K562 (cell line): ENCODE data around the gene GLYATL3. TPM values are rescaled to one million over a fixed set of nuclear protein-coding genes. Genes with fewer than 3 reads are reported as not detected.

ENCODE experiments used
- ATAC-seq: fragments of 200-7000 bp; cut with Tn5 transposase; 3 replicates; pipeline ENCODE4 v1.9.1; 2020; ENCODE audit warnings: moderate library complexity
- BruUV-seq: library from RNA; stranded (reverse); fragments of 400-500 nt; replicated peaks from 2 replicates; lab custom pipeline; 2021; lab: Mats Ljungman, UMichigan
- CTCF ChIA-PET: fragments of 300-600 bp; formaldehyde crosslinking; extraction: SDS; loops from one replicate; lab custom pipeline; 2021; ENCODE audit warnings: low intra/inter-chr PET ratio; lab: Yijun Ruan, JAX
- POLR2A ChIA-PET: fragments of 300-600, 350-650 bp; sonication (Branson Sonifier 250); formaldehyde crosslinking; extraction: SDS; loops from one replicate; lab custom pipeline; 2021; ENCODE audit warnings: antibody characterized with exemption, inconsistent platforms; lab: Yijun Ruan, JAX
- DNase-seq, 4 experiments: peaks; one replicate each; pipeline versions ENCODE4 v3.0.0 to v3.0.0-alpha.2; 2011 to 2018; ENCODE audit warnings: low spot score in 3 of 4, mixed read lengths in 3 of 4; ENCODE audit errors: extremely low read depth in 1 of 4
- FAIRE-seq: peaks from 2 replicates; lab custom pipeline; 2011; peaks lifted over from hg19 to GRCh38; lab: Jason Lieb, UNC
- H2AFZ ChIP-seq: 2 replicates; pipeline ENCODE4 v1.6.0; 2011; ENCODE audit warnings: low read depth, low read length, control low read depth, inconsistent platforms
- H3K27ac ChIP-seq: fragments of 200-600 bp; 3 replicates; pipeline ENCODE4 v1.8.0; 2011; ENCODE audit warnings: low read depth, mild to moderate bottlenecking, control low read depth, inconsistent platforms, low read length, moderate library complexity, mixed read lengths; ENCODE audit errors: extremely low read depth
- H3K27me3 ChIP-seq, 2 experiments: fragments of 300-600 bp in 1 of 2; 2 replicates in 1 of 2; 3 replicates in 1 of 2; pipeline versions ENCODE4 v1.6.0 to v1.8.0; 2011; ENCODE audit warnings: inconsistent platforms in 2 of 2, low read length in 2 of 2, mild to moderate bottlenecking in 1 of 2, mixed read lengths in 1 of 2, moderate library complexity in 1 of 2; ENCODE audit not compliant: control insufficient read depth in 2 of 2, insufficient read depth in 2 of 2
- H3K36me3 ChIP-seq: fragments of 300-600 bp; 3 replicates; pipeline ENCODE4 v1.8.0; 2011; ENCODE audit warnings: mild to moderate bottlenecking, low read length, inconsistent platforms; ENCODE audit not compliant: control insufficient read depth, insufficient read depth
- H3K4me1 ChIP-seq, 2 experiments: fragments of 200-600 bp in 1 of 2; replicated peaks in 1 of 2; 2 replicates in 1 of 2; 3 replicates in 1 of 2; pipeline versions ENCODE4 v1.5.1 to v1.8.0; 2011; ENCODE audit warnings: inconsistent platforms in 2 of 2, low read length in 2 of 2, mild to moderate bottlenecking in 1 of 2, mixed read lengths in 1 of 2, moderate library complexity in 1 of 2; ENCODE audit not compliant: control insufficient read depth in 2 of 2, insufficient read depth in 2 of 2
- H3K4me2 ChIP-seq: 2 replicates; pipeline ENCODE4 v1.6.1; 2011; ENCODE audit warnings: low read length, control low read depth, inconsistent platforms, mixed read lengths; ENCODE audit not compliant: insufficient read depth
- H3K4me3 ChIP-seq: fragments of 200-600 bp; sonication (generic), shearing (Covaris generic); 2 replicates; pipeline ENCODE4 v1.5.1; 2016; ENCODE audit warnings: control low read depth, inconsistent platforms
- H3K79me2 ChIP-seq: fragments of 200-600 bp; 3 replicates; pipeline ENCODE4 v1.8.0; 2011; ENCODE audit warnings: low read length, inconsistent platforms; ENCODE audit not compliant: control insufficient read depth, insufficient read depth
- H3K9ac ChIP-seq, 2 experiments: 2 replicates each; pipeline versions ENCODE4 v1.6.0 to v1.6.1; 2011; ENCODE audit warnings: low read depth in 2 of 2, low read length in 2 of 2, control low read depth in 1 of 2, inconsistent platforms in 1 of 2, mild to moderate bottlenecking in 1 of 2, mixed read lengths in 1 of 2; ENCODE audit not compliant: insufficient read depth in 1 of 2
- H3K9me1 ChIP-seq: one replicate; pipeline ENCODE4 v1.6.0; 2011; ENCODE audit warnings: inconsistent platforms, mild to moderate bottlenecking, low read length, moderate library complexity; ENCODE audit not compliant: control insufficient read depth, insufficient read depth
- H3K9me3 ChIP-seq: replicated peaks from 2 replicates; pipeline ENCODE4 v1.5.1; 2011; ENCODE audit warnings: low read depth, low read length, inconsistent platforms; ENCODE audit not compliant: control insufficient read depth, insufficient read depth
- H4K20me1 ChIP-seq: replicated peaks from 2 replicates; pipeline ENCODE4 v1.6.1; 2011; ENCODE audit warnings: low read length, inconsistent platforms, mixed read lengths; ENCODE audit not compliant: control insufficient read depth, insufficient read depth
- BCL6 ChIP-seq: fragments of 250-450 bp; sonication (Bioruptor Pico); IDR thresholded peaks from 2 replicates; pipeline ENCODE4 v1.4.0; 2020
- CBX2 ChIP-seq: fragments of 200-600 bp; sonication (generic); IDR thresholded peaks from one replicate; pipeline ENCODE4 v1.6.1; 2012; ENCODE audit warnings: mild to moderate bottlenecking, low read length, inconsistent platforms; ENCODE audit not compliant: insufficient read depth, poor library complexity, severe bottlenecking
- ETS1 ChIP-seq: conservative IDR thresholded peaks from 2 replicates; pipeline ENCODE4 v1.6.1; 2011; ENCODE audit warnings: low read depth, mild to moderate bottlenecking, low read length; ENCODE audit not compliant: control insufficient read depth
- HOXB6 ChIP-seq: fragments of 250-450 bp; sonication (Bioruptor Pico); IDR thresholded peaks from 2 replicates; pipeline ENCODE4 v1.5.1; 2022; ENCODE audit warnings: mild to moderate bottlenecking, borderline replicate concordance
- POLR3G ChIP-seq: IDR thresholded peaks from 2 replicates; pipeline ENCODE4 v1.6.1; 2011; ENCODE audit not compliant: insufficient read length, insufficient replicate concordance; ENCODE audit errors: extremely low read depth
- RB1 ChIP-seq: fragments of 450-650 bp; IDR thresholded peaks from 2 replicates; pipeline ENCODE4 v1.6.1; 2017; ENCODE audit warnings: low read depth, mild to moderate bottlenecking
- RCOR1 ChIP-seq, 2 experiments: IDR thresholded peaks; 2 replicates each; pipeline ENCODE4 v1.6.1; 2012; ENCODE audit warnings: low read depth in 2 of 2, low read length in 2 of 2, borderline replicate concordance in 1 of 2, improper control_type of control experiment in 1 of 2
- SAP30 ChIP-seq: fragments of 200-600 bp; sonication (generic); IDR thresholded peaks from 2 replicates; pipeline ENCODE4 v1.6.1; 2012; ENCODE audit warnings: borderline replicate concordance, low read depth, mild to moderate bottlenecking, moderate library complexity, low read length, control low read depth, inconsistent platforms; ENCODE audit not compliant: insufficient read depth, poor library complexity, severe bottlenecking
- THRA ChIP-seq: fragments of 450-650 bp; IDR thresholded peaks from 2 replicates; pipeline ENCODE4 v1.6.1; 2017; ENCODE audit warnings: mild to moderate bottlenecking, moderate library complexity
- ZNF277 ChIP-seq: fragments of 250-450 bp; sonication (Bioruptor Pico); IDR thresholded peaks from 2 replicates; pipeline ENCODE4 v1.8.0; 2022; ENCODE audit warnings: inconsistent platforms, mild to moderate bottlenecking, moderate library complexity, borderline replicate concordance
- ZNF57 ChIP-seq: fragments of 450-650 bp; formaldehyde crosslinking; IDR thresholded peaks from 2 replicates; pipeline ENCODE4 v1.4.0; 2020; ENCODE audit warnings: mild to moderate bottlenecking, moderate library complexity
- ZZZ3 ChIP-seq: fragments of 450-650 bp; IDR thresholded peaks from 2 replicates; pipeline ENCODE4 v1.6.1; 2016; ENCODE audit warnings: antibody characterized with exemption, mild to moderate bottlenecking, moderate library complexity
- WGBS: fragments of 100-300 bp; shearing (Covaris generic); methylation state at CpG from one replicate; pipeline ENCODE4 v1.1.6; 2016; ENCODE audit warnings: low coverage, mixed read lengths; ENCODE audit not compliant: insufficient coverage; ENCODE audit errors: missing lambda C conversion rate; 5-methylcytosine and 5-hydroxymethylcytosine counted together
- in situ Hi-C: fragments of 300-500 bp; cut with MboI; formaldehyde crosslinking; loops from 4 replicates; pipeline ENCODE4 v1.15.0; 2018; ENCODE audit warnings: inconsistent platforms, mixed read lengths
- intact Hi-C: fragments of 100-400 bp; cut with micrococcal nuclease; formaldehyde crosslinking; loops from 2 replicates; pipeline ENCODE4 v1.14.2; 2022
- polyA plus RNA-seq, 8 experiments: library from polyadenylated mRNA; depleted of rRNA in 4 of 8; stranded (reverse) in 5 of 8; unstranded in 3 of 8; fragments of >200 nt; fragmentation: Nextera tagmentation in 2 of 8; fragmentation: Illumina TruSeq in 1 of 8; extraction: Ambion mirVana in 2 of 8; extraction: Trizol in 1 of 8; gene quantifications; 2 replicates each; pipeline versions ENCODE4 v1.2.1 to v1.2.3, GENCODE V29; 2011 to 2014; ENCODE audit warnings: inconsistent platforms in 1 of 8, missing spikeins in 1 of 8
- total RNA-seq, 7 experiments: library from RNA; depleted of rRNA in 6 of 7; stranded (reverse); fragments of >200 nt in 6 of 7; fragmentation: Illumina TruSeq in 2 of 7; extraction: Trizol in 2 of 7; gene quantifications; 2 replicates each; pipeline versions ENCODE4 v1.2.1 to v1.2.3, GENCODE V29; 2011 to 2021; ENCODE audit warnings: low replicate concordance in 1 of 7

The GLYATL3 gene
- total and polyA plus RNA-seq, 9 of the 15 experiments (the other 6 are each of a cell fraction or from before 2014, with no cell fraction given), result not detected

- FAIRE-seq, result no peak
- no peaks in the 10 kb centered on the region for H3K4me1 ChIP-seq
- no peaks in the 10 kb centered on the region for H3K79me2 ChIP-seq
- in situ Hi-C loops, result no loop called here
- no peak for TF ChIP-seq ETS1
- no peak for TF ChIP-seq SAP30
- no peak for TF ChIP-seq POLR3G
- no peak for TF ChIP-seq HOXB6 (CRISPR knock-in tag)
- no peak for TF ChIP-seq ZNF57
- TF ChIP-seq RCOR1 (IDR thresholded peaks at IDR 0.05; ENCODE audit: borderline replicate concordance in 1 of 2, low read depth in 2 of 2, low read length in 2 of 2), result no peak
- TF ChIP-seq THRA, result no peak
- TF ChIP-seq BCL6 (CRISPR knock-in tag), result no peak
- no peak for TF ChIP-seq ZNF277 (CRISPR knock-in tag)
- no peak for TF ChIP-seq ZZZ3
- no peak for TF ChIP-seq CBX2
- TF ChIP-seq RB1, result no peak
- TF ChIP-seq, all 486 proteins: peak for 0
- 46% methylated on average over 3 of the region's 3 CpGs for WGBS
- H4K20me1 ChIP-seq, result no peaks in the 10 kb centered on the region
- BruUV-seq, result no TSS peak
- no peak overlapping the region for H3K4me2 ChIP-seq
- no peak for DNase-seq
- ChIA-PET CTCF (interaction anchor here (0.9 kb wide), 1 partner anchor 109 kb away, joined by 4 read pairs; no protein-coding TSS in a partner anchor), POLR2A (interaction anchor here (1.1 kb wide), 1 partner anchor 22 kb away, joined by 4 read pairs; no protein-coding TSS in a partner anchor)
- H3K27ac ChIP-seq, result no peak overlapping the region
- no peak overlapping the region for H3K4me3 ChIP-seq
- no peak for ATAC-seq
- H3K9me3 ChIP-seq, result no peaks in the 10 kb centered on the region
- H2AFZ ChIP-seq, result no peak overlapping the region
- H3K9ac ChIP-seq, result no peak overlapping the region
- H3K9me1 ChIP-seq, result no peaks in the 10 kb centered on the region
- peaks cover 9% of the 10 kb centered on the region; the same call in 2 of the 3 replicates for H3K36me3 ChIP-seq
- H3K27me3 ChIP-seq, result no peaks in the 10 kb centered on the region
- intact Hi-C loops, result no loop called here
Measured at GRCh38 chr6:49497304-49497703, 2.4 kb upstream of the GLYATL3 start.
